Smooth muscle cell (in vitro differentiated cells): ENCODE measurements around the gene S1PR4. TPM values are rescaled to one million over a fixed set of nuclear protein-coding genes. Genes with fewer than 3 reads are reported as not detected.

ENCODE experiments used
- DNase-seq: peaks from one replicate; lab custom pipeline; 2025; ENCODE audit not compliant: unreplicated experiment; lab: John Stamatoyannopoulos, UW
- H2AFZ ChIP-seq: fragments of 200-600 bp; sonication (generic); 2 replicates; pipeline ENCODE4 v1.6.0; 2016; ENCODE audit warnings: antibody characterized with exemption, low read depth, mild to moderate bottlenecking
- H3F3A ChIP-seq: fragments of 200-600 bp; sonication (generic); 2 replicates; pipeline ENCODE4 v1.6.0; 2017; ENCODE audit warnings: antibody characterized with exemption, low read depth
- H3K27ac ChIP-seq: fragments of 200-600 bp; sonication (generic); 2 replicates; pipeline ENCODE4 v1.5.1; 2016; ENCODE audit warnings: low read depth, mild to moderate bottlenecking
- H3K27me3 ChIP-seq: fragments of 200-600 bp; sonication (generic); 2 replicates; pipeline ENCODE4 v1.6.1; 2016; ENCODE audit warnings: low read depth, mild to moderate bottlenecking
- H3K36me3 ChIP-seq: fragments of 200-600 bp; sonication (generic); 2 replicates; pipeline ENCODE4 v1.5.1; 2016; ENCODE audit warnings: low read depth
- H3K4me1 ChIP-seq: fragments of 200-600 bp; sonication (generic); 2 replicates; pipeline ENCODE4 v1.5.1; 2016; ENCODE audit warnings: low read depth
- H3K4me2 ChIP-seq: fragments of 200-600 bp; sonication (generic); 2 replicates; pipeline ENCODE4 v1.6.0; 2016; ENCODE audit warnings: mild to moderate bottlenecking
- H3K4me3 ChIP-seq: fragments of 200-600 bp; sonication (generic); 2 replicates; pipeline ENCODE4 v1.5.1; 2016; ENCODE audit warnings: mild to moderate bottlenecking
- H3K79me2 ChIP-seq: fragments of 200-600 bp; sonication (generic); 2 replicates; pipeline ENCODE4 v1.6.0; 2016; ENCODE audit warnings: low read depth, mild to moderate bottlenecking
- H3K9ac ChIP-seq: fragments of 200-600 bp; sonication (generic); 2 replicates; pipeline ENCODE4 v1.6.0; 2016; ENCODE audit warnings: low read depth
- H3K9me3 ChIP-seq: fragments of 200-600 bp; sonication (generic); replicated peaks from 2 replicates; pipeline ENCODE4 v1.5.1; 2016; ENCODE audit warnings: low read depth
- H4K20me1 ChIP-seq: fragments of 200-600 bp; sonication (generic); 2 replicates; pipeline ENCODE4 v1.6.0; 2016; ENCODE audit warnings: low read depth
- CTCF ChIP-seq: fragments of 200-600 bp; sonication (generic); IDR thresholded peaks from 2 replicates; pipeline ENCODE4 v1.5.1; 2017; ENCODE audit warnings: borderline replicate concordance, mild to moderate bottlenecking, antibody characterized with exemption; ENCODE audit not compliant: insufficient read depth, poor library complexity, severe bottlenecking
- WGBS: methylation state at CpG from one replicate; pipeline ENCODE4 v1.1.7; 2016; ENCODE audit warnings: low lambda C conversion rate; 5-methylcytosine and 5-hydroxymethylcytosine counted together
- polyA plus RNA-seq: library from polyadenylated mRNA; unstranded; fragments of >200 nt; fragmentation: Nextera tagmentation; extraction: Ambion mirVana; gene quantifications from 2 replicates; pipeline ENCODE4 v1.2.1, GENCODE V29; 2016
- total RNA-seq: library from RNA; depleted of rRNA; stranded (reverse); fragments of >200 nt; gene quantifications from 2 replicates; pipeline ENCODE4 v1.2.3, GENCODE V29; 2014

S1PR4 gene
- total and polyA plus RNA-seq, 2 experiments from 2014 or later = not detected

GRCh38 chr19:3206216-3206953 lies 27.8 kb downstream of the S1PR4 start:
- no peak for DNase-seq
- TF ChIP-seq CTCF = no peak
- Histone ChIP-seq H3K4me2 (no peak overlapping the region), H4K20me1 (no peaks in the 10 kb centered on the region), H3K27ac (no peak overlapping the region), H2AFZ (no peak overlapping the region), H3K79me2 (no peaks in the 10 kb centered on the region), H3K9me3 (no peaks in the 10 kb centered on the region), H3K4me1 (no peaks in the 10 kb centered on the region), H3K9ac (no peak overlapping the region), H3K36me3 (no peaks in the 10 kb centered on the region), H3F3A (no peaks in the 10 kb centered on the region), H3K27me3 (no peaks in the 10 kb centered on the region), H3K4me3 (no peak overlapping the region)
- WGBS = 97% methylated on average over 24 of the region's 28 CpGs

DNA sequence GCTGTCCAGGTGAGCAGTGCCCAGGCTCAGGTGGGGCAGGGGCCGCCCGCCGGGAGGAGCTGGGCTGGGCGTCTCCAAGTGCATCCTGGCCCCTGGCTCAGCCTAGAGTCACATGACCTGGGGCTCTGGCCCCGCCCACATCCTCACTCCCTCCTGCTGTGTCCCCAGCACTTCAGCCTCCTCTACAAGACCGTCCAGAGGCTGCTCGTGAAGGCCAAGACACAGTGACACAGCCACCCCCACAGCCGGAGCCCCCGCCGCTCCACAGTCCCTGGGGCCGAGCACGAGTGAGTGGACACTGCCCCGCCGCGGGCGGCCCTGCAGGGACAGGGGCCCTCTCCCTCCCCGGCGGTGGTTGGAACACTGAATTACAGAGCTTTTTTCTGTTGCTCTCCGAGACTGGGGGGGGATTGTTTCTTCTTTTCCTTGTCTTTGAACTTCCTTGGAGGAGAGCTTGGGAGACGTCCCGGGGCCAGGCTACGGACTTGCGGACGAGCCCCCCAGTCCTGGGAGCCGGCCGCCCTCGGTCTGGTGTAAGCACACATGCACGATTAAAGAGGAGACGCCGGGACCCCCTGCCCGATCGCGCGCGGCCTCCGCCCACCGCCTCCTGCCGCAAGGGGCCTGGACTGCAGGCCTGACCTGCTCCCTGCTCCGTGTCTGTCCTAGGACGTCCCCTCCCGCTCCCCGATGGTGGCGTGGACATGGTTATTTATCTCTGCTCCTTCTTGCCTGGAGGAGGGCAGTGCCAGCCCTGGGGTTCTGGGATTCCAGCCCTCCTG lies 29.1 kb downstream of the S1PR4 start:
- WGBS = 93% methylated on average over 43 of the region's 43 CpGs
- DNase-seq = no peak
- no peak overlapping the region for H3K4me3 ChIP-seq
- no peaks in the 10 kb centered on the region for H3K4me1 ChIP-seq
- no peaks in the 10 kb centered on the region for H4K20me1 ChIP-seq
- H3K9ac ChIP-seq = no peak overlapping the region
- H3K4me2 ChIP-seq = no peak overlapping the region
- no peaks in the 10 kb centered on the region for H3K36me3 ChIP-seq
- no peaks in the 10 kb centered on the region for H3K79me2 ChIP-seq
- H3K27ac ChIP-seq = no peak overlapping the region
- TF ChIP-seq CTCF = no peak
- no peaks in the 10 kb centered on the region for H3F3A ChIP-seq
- H3K9me3 ChIP-seq = no peaks in the 10 kb centered on the region
- no peak overlapping the region for H2AFZ ChIP-seq
- no peaks in the 10 kb centered on the region for H3K27me3 ChIP-seq

GRCh38 chr19:3208317-3209207 lies 30.0 kb downstream of the S1PR4 start:
- Histone ChIP-seq H2AFZ (no peak overlapping the region), H3K4me2 (no peak overlapping the region), H3K9ac (no peak overlapping the region), H3K27me3 (no peaks in the 10 kb centered on the region), H3K4me1 (no peaks in the 10 kb centered on the region), H3F3A (no peaks in the 10 kb centered on the region), H3K4me3 (no peak overlapping the region), H3K36me3 (no peaks in the 10 kb centered on the region), H3K27ac (no peak overlapping the region), H3K9me3 (no peaks in the 10 kb centered on the region), H4K20me1 (no peaks in the 10 kb centered on the region), H3K79me2 (no peaks in the 10 kb centered on the region)
- DNase-seq = no peak
- no peak for TF ChIP-seq CTCF
- WGBS = 94% methylated on average over 32 of the region's 33 CpGs
